Measurements from ENCODE around the gene OSBPL9.

The OSBPL9 gene, protein sequence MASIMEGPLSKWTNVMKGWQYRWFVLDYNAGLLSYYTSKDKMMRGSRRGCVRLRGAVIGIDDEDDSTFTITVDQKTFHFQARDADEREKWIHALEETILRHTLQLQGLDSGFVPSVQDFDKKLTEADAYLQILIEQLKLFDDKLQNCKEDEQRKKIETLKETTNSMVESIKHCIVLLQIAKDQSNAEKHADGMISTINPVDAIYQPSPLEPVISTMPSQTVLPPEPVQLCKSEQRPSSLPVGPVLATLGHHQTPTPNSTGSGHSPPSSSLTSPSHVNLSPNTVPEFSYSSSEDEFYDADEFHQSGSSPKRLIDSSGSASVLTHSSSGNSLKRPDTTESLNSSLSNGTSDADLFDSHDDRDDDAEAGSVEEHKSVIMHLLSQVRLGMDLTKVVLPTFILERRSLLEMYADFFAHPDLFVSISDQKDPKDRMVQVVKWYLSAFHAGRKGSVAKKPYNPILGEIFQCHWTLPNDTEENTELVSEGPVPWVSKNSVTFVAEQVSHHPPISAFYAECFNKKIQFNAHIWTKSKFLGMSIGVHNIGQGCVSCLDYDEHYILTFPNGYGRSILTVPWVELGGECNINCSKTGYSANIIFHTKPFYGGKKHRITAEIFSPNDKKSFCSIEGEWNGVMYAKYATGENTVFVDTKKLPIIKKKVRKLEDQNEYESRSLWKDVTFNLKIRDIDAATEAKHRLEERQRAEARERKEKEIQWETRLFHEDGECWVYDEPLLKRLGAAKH
- total RNA-seq: 114 to 119 reads per million in 2 donors

DNA sequence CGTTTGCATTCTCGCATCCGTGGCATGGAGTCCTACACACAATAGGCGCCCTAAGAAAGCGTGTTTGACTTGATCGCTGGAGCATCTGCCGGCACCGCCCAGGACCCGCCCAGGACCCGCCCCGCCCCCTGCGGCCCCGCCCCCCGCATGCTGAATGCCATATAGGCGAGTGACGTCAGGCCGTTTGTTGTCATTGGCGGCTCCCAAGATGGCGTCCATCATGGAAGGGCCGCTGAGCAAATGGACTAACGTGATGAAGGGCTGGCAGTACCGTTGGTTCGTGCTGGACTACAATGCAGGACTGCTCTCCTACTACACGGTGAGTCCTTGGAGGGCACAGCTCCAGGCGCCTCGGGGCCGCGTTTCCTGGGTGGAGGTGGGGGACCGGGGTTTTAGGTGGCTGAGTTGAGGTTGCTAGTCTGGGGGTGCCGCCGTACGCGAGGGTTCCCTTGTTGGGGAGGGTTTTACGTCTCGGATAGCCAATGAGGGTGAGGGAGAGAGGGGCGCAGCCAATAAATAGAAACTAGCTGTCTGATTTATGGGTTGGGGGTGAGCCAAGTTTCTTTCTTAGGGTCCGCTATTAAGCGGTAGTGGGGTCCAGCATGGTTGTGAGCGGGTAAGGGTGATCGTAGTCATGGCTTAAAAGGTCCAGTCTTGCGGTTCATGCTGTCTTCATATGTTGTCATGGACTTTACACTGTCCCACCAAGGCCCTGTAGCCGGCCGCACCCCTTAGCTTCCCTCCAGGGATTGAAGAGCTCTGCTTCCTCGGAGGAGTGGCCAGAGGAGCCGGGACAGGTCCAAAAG is at the start of gene OSBPL9:
OSBPL9 (plus strand) TSS at position 190 of the 806 bp plus-strand sequence; CDS start at position 209, 19 bp downstream.
- DNase-seq: peak; percentile 72

- DNase-seq: no peak
These were observed 49.2 kb upstream of the OSBPL9 start for GRCh38 chr1:51567653-51568052.

DNA sequence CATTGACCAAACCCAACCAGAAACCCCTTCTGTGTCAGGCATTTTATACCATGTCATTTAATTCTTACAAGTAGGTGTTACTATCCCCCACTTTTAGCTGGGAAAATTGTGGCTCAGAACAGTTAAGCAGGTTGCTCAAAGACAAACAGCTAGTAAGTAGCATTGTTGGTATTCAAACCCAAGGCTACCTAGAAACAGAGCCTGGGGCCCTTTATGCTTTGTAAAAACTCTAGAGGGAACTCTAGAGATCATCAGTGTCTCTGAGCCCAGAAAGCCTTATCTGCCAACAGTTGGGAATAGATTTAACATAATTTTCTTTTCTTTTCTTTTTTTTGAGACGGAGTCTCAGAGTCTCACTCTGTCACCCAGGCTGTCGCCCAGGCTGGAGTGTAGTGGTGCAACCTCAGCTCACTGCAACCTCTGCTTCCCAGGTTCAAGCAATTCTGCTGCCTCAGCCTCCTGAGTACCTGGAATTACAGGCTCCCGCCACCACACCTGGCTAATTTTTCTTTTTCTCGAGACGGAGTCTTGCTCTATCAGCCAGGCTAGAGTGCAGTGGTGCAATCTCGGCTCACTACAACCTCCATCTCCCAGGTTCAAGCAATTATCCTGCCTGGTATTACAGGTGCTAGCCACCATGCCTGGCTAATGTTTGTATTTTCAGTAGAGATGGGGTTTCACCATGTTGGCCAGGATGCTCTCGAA is 48.5 kb upstream of the OSBPL9 start:
- no peak for DNase-seq

- DNase-seq: no peak
These were observed 47.4 kb upstream of the OSBPL9 start for GRCh38 chr1:51569284-51570062.

DNA sequence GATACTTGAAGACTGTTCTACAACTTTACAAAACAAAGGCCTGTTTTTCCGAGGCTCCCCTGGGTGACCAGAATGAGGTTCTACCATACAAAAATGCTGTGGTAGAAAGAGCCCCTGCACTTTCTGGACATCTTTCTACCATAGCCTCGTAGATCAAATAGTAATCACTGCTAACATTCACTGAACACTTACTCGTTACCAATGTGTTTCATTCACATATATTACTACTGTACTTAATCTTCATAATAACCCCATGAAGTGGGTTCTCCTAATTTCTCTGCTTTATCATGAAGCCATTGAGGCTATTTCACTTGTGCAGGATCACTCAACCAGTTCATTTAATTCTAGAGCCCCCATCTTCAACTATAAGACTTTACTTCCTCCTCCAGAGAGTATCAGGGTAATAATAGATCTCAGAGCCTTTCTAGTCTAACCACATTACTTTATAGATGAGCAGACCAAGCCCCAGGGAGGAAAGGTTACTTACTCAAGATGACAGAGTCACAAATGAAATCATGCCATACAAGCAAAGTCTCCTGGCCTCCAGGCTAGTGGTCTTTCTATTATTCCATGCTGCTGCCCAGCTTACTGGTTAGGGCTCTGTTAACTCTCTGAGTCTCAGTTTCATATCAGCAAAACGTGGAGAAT is 46.7 kb upstream of the OSBPL9 start:
- no peak for DNase-seq

DNA sequence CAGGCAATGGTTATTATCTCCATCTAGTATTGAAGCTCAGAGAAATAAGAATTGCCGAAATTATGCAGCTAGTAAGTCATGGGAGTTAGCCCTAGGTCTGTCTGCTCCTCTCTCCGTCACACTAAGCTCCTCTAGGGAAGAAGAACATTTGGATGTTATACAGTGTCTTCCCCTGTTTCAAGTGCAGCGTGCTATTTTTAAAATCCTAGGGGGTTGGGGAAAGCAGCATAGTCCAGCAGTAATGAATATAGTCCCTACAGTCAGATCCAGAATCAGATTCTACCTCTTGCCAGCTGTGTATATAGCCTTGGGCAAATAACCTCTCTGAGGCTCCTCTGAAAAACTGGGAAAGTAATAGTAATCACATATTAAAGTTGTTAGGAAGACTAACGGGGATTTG is 44.5 kb upstream of the OSBPL9 start:
- DNase-seq: no peak

DNA sequence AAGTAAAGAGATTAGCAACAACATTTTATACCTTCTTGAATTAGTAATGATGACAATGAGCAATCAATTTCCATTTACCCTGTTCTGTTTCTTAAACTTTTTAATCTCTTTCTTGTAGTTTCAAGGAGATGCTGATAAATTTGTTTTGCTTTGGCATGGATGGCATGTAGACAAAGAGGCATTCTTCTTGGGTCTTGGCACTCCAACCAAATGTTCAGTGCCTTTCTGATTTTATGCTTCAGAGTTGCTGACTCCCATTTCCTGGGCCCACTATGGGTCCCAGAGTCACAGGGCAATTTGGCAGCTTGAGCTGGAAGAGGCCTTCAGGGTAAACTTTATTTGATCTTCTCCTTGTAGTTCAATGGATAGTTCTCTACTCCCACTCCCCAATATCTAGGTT is 42.1 kb upstream of the OSBPL9 start:
- no peak for DNase-seq

DNA sequence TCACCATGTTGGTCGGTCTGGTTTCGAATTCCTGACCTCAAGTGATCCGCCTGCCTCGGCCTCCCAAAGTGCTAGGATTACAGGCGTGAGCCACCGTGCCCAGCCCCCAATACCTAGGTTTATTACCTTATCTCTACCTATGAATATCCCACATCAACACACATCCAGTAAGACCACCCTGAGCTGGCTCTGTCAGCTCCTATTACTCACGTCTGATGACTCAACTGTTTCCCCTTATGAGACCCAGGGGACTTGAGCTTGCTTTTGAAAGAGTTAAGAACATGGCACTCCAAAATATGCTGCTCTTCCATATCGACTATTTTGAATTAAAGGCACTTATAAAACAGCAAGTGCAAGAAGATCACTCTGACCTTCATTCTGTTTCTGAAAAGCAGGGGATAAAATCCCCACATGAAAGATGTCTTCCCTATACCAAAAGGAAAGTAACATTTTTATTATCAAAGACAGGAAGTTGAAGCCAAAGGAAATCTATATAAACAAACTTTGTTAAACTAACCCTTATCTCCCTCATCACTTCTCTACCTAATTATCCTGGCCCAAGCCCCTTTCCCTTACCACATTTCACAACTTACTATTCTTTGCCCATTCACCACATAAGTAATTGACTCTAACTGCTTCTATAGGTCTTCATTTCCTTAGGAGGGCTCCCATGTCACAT is 41.3 kb upstream of the OSBPL9 start:
- DNase-seq: no peak

DNA sequence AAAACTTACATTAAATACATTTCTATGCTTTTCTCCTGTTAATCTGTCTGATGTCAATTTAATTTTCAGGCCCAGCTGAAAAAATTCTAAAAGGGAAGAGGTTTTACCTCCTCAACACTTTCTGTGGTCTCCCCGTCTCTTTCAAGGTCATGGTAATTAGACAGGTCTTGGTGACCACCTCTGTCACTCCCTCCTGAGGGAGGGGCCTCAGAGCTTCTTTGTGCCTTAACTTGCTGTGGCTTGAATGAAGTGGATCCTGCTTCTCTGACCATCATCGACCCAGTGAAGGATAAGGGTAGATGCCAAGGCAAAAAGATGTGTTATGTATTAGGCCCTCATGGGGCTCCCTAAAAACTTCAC is 40.8 kb upstream of the OSBPL9 start:
- no peak for DNase-seq

GRCh38 chr1:51576923-51577322 is 40.0 kb upstream of the OSBPL9 start:
- DNase-seq: no peak

- no peak for DNase-seq
These were observed 38.3 kb upstream of the OSBPL9 start for GRCh38 chr1:51578383-51579109.

GRCh38 chr1:51581238-51581637 is 35.7 kb upstream of the OSBPL9 start:
- DNase-seq: no peak

GRCh38 chr1:51583532-51583931 is 33.4 kb upstream of the OSBPL9 start:
- no peak for DNase-seq

DNA sequence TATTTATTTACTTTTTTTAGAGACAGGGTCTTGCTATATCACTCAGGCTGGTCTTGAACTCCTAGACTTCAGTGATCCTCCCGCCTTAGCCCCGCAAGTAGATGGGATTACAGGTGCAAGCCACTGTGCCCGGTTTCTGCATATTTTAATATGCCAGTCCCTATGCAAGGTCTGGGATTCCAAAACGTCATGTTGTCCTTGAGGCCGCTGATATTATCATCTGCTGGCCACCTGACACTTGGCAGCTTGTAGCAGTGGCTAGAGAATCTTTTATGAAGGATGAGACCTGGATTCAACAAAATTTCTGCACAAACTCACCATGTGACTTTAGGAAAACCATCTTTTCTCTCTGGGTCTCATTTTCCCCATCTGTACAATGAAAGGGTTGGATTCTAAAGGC is 32.9 kb upstream of the OSBPL9 start:
- no peak for DNase-seq

GRCh38 chr1:51592711-51593110 is 24.2 kb upstream of the OSBPL9 start:
- DNase-seq: no peak

DNA sequence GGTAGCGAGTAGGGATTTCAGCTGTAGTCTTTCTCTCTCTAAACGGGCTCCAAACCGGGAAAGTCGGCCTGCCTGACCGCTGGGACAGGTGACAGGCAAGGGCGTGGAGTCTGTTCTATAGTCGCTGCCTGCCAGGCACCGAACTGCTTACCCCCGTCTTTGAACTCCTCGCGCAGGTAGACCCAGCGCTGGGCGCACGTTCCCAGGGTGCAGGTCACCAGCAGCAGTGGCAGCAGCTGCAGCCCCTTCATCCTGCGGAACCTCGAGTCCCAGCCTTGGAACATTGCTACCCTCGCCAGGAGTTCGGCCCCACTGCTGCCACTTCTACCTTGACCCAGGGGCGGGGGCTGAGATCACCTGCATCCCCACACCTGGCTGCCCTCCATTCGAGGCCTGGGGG is 22.2 kb upstream of the OSBPL9 start:
- DNase-seq: no peak

GRCh38 chr1:51600529-51600928 is 16.4 kb upstream of the OSBPL9 start:
- no peak for DNase-seq

DNA sequence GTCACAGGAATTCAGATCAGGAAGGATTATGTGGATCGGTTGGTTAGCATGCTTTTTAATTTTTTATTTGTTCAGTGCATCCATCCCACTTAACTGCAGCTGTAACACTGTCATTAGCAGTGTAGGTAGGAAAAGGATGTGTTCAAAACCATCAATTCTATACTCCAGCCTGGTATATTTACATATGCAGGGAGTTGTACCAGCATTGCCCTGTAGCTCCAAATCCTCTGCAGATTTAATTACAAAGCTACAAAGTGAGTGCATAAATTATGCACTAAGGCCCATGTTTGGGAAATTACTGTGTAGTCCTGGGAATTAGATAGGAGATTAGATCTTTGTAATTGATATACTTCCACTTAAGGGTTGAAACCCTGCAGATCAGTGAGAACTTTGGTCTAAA is 15.9 kb upstream of the OSBPL9 start:
- no peak for DNase-seq

- no peak for DNase-seq
These were observed 10.8 kb upstream of the OSBPL9 start for GRCh38 chr1:51605961-51606723.

All from activated gamma-delta T cell (primary cell).